Neural progenitor cell (in vitro differentiated cells): Measurements from ENCODE around the gene NCAPG2. TPM values are rescaled to one million over a fixed set of nuclear protein-coding genes. Genes with fewer than 3 reads are reported as not detected.

ENCODE experiments used
- DNase-seq: peaks from one replicate; pipeline ENCODE4 v3.0.0-alpha.2; 2016; ENCODE audit warnings: low spot score
- H2AFZ ChIP-seq: fragments of 200-600 bp; sonication (generic); replicated peaks from 2 replicates; pipeline ENCODE4 v1.6.1; 2016; ENCODE audit warnings: antibody characterized with exemption
- H3F3A ChIP-seq: fragments of 200-600 bp; sonication (generic); 2 replicates; pipeline ENCODE4 v1.6.1; 2016; ENCODE audit warnings: antibody characterized with exemption, low read depth
- H3K27ac ChIP-seq: fragments of 200-600 bp; sonication (generic); 2 replicates; pipeline ENCODE4 v1.5.1; 2016; ENCODE audit warnings: mild to moderate bottlenecking
- H3K27me3 ChIP-seq: fragments of 200-600 bp; sonication (generic); 2 replicates; pipeline ENCODE4 v1.6.1; 2016; ENCODE audit warnings: mild to moderate bottlenecking, moderate library complexity
- H3K36me3 ChIP-seq: fragments of 200-600 bp; sonication (generic); 2 replicates; pipeline ENCODE4 v1.5.1; 2016
- H3K4me1 ChIP-seq: fragments of 200-600 bp; sonication (generic); 2 replicates; pipeline ENCODE4 v1.6.1; 2016; ENCODE audit warnings: mixed run types
- H3K4me2 ChIP-seq: fragments of 200-600 bp; sonication (generic); 2 replicates; pipeline ENCODE4 v1.6.1; 2016
- H3K4me3 ChIP-seq: fragments of 200-600 bp; sonication (generic); 2 replicates; pipeline ENCODE4 v1.5.1; 2016
- H3K79me2 ChIP-seq: fragments of 200-600 bp; sonication (generic); 2 replicates; pipeline ENCODE4 v1.6.1; 2016; ENCODE audit warnings: low read depth
- H3K9ac ChIP-seq: fragments of 200-600 bp; sonication (generic); 2 replicates; pipeline ENCODE4 v1.6.1; 2016
- H3K9me3 ChIP-seq: fragments of 200-600 bp; sonication (generic); 2 replicates; pipeline ENCODE4 v1.5.1; 2016; ENCODE audit warnings: low read depth
- H4K20me1 ChIP-seq: fragments of 200-600 bp; sonication (generic); 2 replicates; pipeline ENCODE4 v1.6.1; 2016; ENCODE audit warnings: low read depth
- H3K27ac Mint-ChIP-seq: 3 replicates; pipeline ENCODE4 v1.8.0; 2021; ENCODE audit warnings: mixed read lengths
- H3K27me3 Mint-ChIP-seq: 2 replicates; pipeline ENCODE4 v1.8.0; 2022; ENCODE audit warnings: low read depth, mild to moderate bottlenecking, inconsistent platforms, moderate library complexity, mixed read lengths; ENCODE audit not compliant: insufficient read depth
- H3K36me3 Mint-ChIP-seq: 3 replicates; pipeline ENCODE4 v1.8.0; 2021; ENCODE audit warnings: mixed read lengths
- H3K4me1 Mint-ChIP-seq: 3 replicates; pipeline ENCODE4 v1.8.0; 2021; ENCODE audit warnings: mixed read lengths
- H3K4me3 Mint-ChIP-seq: 3 replicates; pipeline ENCODE4 v1.8.0; 2021; ENCODE audit warnings: mild to moderate bottlenecking, moderate library complexity, mixed read lengths
- H3K9me3 Mint-ChIP-seq: 3 replicates; pipeline ENCODE4 v1.8.0; 2020; ENCODE audit warnings: mixed read lengths
- EZH2 ChIP-seq: fragments of 200-600 bp; sonication (generic); IDR thresholded peaks from 2 replicates; pipeline ENCODE4 v1.6.1; 2017; ENCODE audit warnings: antibody characterized with exemption, mild to moderate bottlenecking, moderate library complexity
- EZH2phosphoT487 ChIP-seq: fragments of 200-600 bp; sonication (generic); IDR thresholded peaks from 2 replicates; pipeline ENCODE4 v1.6.1; 2017; ENCODE audit warnings: antibody characterized with exemption
- total RNA-seq: library from RNA; depleted of rRNA; stranded (reverse); fragments of >200 nt; gene quantifications from 2 replicates; pipeline ENCODE4 v1.2.3, GENCODE V29; 2015; ENCODE audit warnings: low replicate concordance
- TF ChIP-seq, protein P1 (sequence below): fragments of 200-600 bp; sonication (generic); IDR thresholded peaks from 2 replicates; pipeline ENCODE4 v1.5.1; 2017; ENCODE audit warnings: antibody characterized with exemption, mild to moderate bottlenecking

Gene NCAPG2
- total RNA-seq, 1 donor from 2014 or later, result 89.6 TPM

DNA sequence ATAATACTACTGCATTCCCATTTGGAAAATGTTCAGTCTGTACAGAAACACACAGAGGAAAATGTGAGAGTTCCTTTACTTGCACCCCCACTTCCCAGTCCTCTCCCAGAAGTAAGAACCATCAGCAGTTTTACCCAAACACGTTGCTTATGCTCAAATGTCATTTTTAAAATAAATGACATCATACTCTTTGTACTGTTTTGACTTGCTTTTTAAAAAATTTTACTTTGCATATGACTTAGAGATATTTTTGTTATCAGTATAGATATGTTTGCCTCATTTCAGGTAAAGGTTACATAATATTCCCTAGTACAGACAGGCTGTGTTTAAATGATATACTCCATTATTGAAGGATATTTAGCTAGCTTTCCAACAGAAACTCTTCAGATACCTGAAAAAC lies 103.5 kb downstream of the NCAPG2 start:
- no peaks in the 10 kb centered on the region for H3K4me1 Mint-ChIP-seq
- Histone ChIP-seq H3K4me2 (no peak overlapping the region), H3K27me3 (no peaks in the 10 kb centered on the region), H3K79me2 (no peaks in the 10 kb centered on the region), H3K4me3 (no peak overlapping the region), H3K9me3 (no peaks in the 10 kb centered on the region), H2AFZ (no peak overlapping the region), H3K36me3 (no peaks in the 10 kb centered on the region), H4K20me1 (no peaks in the 10 kb centered on the region), H3F3A (no peaks in the 10 kb centered on the region), H3K4me1 (no peaks in the 10 kb centered on the region), H3K27ac (no peak overlapping the region), H3K9ac (no peak overlapping the region)
- no peak for DNase-seq
- H3K27me3 Mint-ChIP-seq, result peaks cover 1% of the 10 kb centered on the region
- H3K27ac Mint-ChIP-seq, result no peak overlapping the region
- no peaks in the 10 kb centered on the region for H3K9me3 Mint-ChIP-seq
- no peak overlapping the region for H3K4me3 Mint-ChIP-seq
- TF ChIP-seq EZH2 (no peak), EZH2phosphoT487 (no peak)
- TF ChIP-seq, protein P1, sequence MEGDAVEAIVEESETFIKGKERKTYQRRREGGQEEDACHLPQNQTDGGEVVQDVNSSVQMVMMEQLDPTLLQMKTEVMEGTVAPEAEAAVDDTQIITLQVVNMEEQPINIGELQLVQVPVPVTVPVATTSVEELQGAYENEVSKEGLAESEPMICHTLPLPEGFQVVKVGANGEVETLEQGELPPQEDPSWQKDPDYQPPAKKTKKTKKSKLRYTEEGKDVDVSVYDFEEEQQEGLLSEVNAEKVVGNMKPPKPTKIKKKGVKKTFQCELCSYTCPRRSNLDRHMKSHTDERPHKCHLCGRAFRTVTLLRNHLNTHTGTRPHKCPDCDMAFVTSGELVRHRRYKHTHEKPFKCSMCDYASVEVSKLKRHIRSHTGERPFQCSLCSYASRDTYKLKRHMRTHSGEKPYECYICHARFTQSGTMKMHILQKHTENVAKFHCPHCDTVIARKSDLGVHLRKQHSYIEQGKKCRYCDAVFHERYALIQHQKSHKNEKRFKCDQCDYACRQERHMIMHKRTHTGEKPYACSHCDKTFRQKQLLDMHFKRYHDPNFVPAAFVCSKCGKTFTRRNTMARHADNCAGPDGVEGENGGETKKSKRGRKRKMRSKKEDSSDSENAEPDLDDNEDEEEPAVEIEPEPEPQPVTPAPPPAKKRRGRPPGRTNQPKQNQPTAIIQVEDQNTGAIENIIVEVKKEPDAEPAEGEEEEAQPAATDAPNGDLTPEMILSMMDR, result no peak
- no peaks in the 10 kb centered on the region for H3K36me3 Mint-ChIP-seq

DNA sequence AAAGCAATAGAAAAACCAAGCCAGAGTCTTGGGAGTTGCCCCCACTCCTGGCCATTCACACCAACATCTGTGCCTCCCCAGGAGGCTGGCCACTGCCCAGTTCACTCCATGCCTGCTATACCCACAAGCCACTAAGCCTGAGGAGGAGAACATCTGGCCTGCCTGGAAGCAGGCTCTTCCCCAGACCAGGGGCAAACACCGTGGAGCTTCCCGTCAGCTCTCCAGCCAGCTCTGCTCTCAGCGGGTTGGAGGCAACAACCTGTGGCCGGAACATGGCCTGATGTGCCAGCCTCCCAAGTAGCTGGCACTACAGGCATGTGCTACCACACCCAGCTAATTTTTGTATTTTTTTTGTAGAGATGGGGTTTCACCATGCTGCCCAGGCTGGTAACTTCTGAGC lies 107.9 kb downstream of the NCAPG2 start:
- peaks cover 2% of the 10 kb centered on the region for H3K27me3 Mint-ChIP-seq
- H3K4me3 ChIP-seq, result no peak overlapping the region
- peaks cover 1% of the 10 kb centered on the region for H3K9me3 Mint-ChIP-seq
- TF ChIP-seq, protein P1, result no peak
- TF ChIP-seq EZH2phosphoT487 (no peak), EZH2 (no peak)
- no peaks in the 10 kb centered on the region for H3K9me3 ChIP-seq
- H3F3A ChIP-seq, result no peaks in the 10 kb centered on the region
- no peaks in the 10 kb centered on the region for H3K79me2 ChIP-seq
- H3K4me1 ChIP-seq, result no peaks in the 10 kb centered on the region
- no peak overlapping the region for H3K27ac ChIP-seq
- no peaks in the 10 kb centered on the region for H3K4me1 Mint-ChIP-seq
- H2AFZ ChIP-seq, result no peak overlapping the region
- no peaks in the 10 kb centered on the region for H3K36me3 Mint-ChIP-seq
- no peak overlapping the region for H3K4me2 ChIP-seq
- H4K20me1 ChIP-seq, result no peaks in the 10 kb centered on the region
- H3K27me3 ChIP-seq, result peaks cover 15% of the 10 kb centered on the region
- no peak overlapping the region for H3K27ac Mint-ChIP-seq
- H3K9ac ChIP-seq, result no peak overlapping the region
- no peak for DNase-seq
- no peaks in the 10 kb centered on the region for H3K36me3 ChIP-seq
- no peak overlapping the region for H3K4me3 Mint-ChIP-seq

DNA sequence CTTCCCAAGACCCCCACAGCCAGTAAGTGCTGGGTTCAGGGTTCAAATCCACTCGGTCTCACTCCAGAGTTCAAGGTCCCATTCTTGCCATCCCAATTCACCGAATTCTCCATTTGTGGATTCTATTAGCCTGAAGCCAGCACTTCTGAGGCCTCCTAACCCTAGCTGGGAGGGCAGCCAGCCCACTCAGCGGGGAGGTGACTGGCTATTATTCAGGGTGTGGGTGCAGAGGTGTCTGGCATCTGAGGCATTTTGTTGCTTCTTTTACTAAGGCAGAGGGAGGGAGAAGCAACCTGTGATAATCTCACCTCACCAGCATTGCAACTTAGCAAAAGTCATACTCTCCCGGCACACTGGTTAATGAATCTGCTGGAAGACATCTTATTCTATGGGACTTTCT lies 108.3 kb downstream of the NCAPG2 start:
- no peaks in the 10 kb centered on the region for H3K4me1 Mint-ChIP-seq
- peaks cover 2% of the 10 kb centered on the region for H3K27me3 Mint-ChIP-seq
- TF ChIP-seq EZH2phosphoT487 (no peak), EZH2 (no peak)
- TF ChIP-seq, protein P1, result no peak
- H3K36me3 Mint-ChIP-seq, result no peaks in the 10 kb centered on the region
- H2AFZ ChIP-seq, result no peak overlapping the region
- H4K20me1 ChIP-seq, result no peaks in the 10 kb centered on the region
- no peaks in the 10 kb centered on the region for H3K9me3 ChIP-seq
- H3K27ac ChIP-seq, result no peak overlapping the region
- H3K27ac Mint-ChIP-seq, result no peak overlapping the region
- H3F3A ChIP-seq, result no peaks in the 10 kb centered on the region
- peaks cover 19% of the 10 kb centered on the region for H3K27me3 ChIP-seq
- no peak for DNase-seq
- H3K9ac ChIP-seq, result no peak overlapping the region
- H3K4me2 ChIP-seq, result no peak overlapping the region
- no peak overlapping the region for H3K4me3 Mint-ChIP-seq
- H3K79me2 ChIP-seq, result no peaks in the 10 kb centered on the region
- H3K36me3 ChIP-seq, result no peaks in the 10 kb centered on the region
- no peaks in the 10 kb centered on the region for H3K4me1 ChIP-seq
- H3K9me3 Mint-ChIP-seq, result peaks cover 1% of the 10 kb centered on the region
- H3K4me3 ChIP-seq, result no peak overlapping the region

DNA sequence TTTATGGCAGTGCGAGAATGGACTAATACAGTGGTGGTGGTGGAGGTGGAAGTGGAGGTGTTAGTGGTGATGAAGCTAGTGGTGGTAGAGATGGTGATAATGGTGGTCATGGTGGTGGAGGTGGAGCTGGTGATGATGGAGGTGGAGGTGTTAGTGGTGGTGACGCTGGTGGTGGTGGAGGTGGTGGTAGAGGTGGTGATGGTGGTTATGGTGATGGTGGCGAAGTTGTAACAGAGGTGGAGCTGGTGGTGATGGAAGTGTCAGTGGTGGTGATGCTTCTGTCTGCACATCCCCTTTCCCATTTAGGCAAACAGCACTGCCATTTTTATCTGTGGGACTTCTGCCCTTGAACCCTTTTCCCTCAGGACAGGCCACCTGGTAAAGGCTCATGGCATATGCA lies 109.5 kb downstream of the NCAPG2 start:
- H3K36me3 Mint-ChIP-seq, result no peaks in the 10 kb centered on the region
- H2AFZ ChIP-seq, result no peak overlapping the region
- peaks cover 1% of the 10 kb centered on the region for H3K9me3 Mint-ChIP-seq
- H3K4me3 ChIP-seq, result no peak overlapping the region
- H3K4me2 ChIP-seq, result no peak overlapping the region
- no peaks in the 10 kb centered on the region for H3K9me3 ChIP-seq
- peak; percentile 42 for DNase-seq
- no peak overlapping the region for H3K4me3 Mint-ChIP-seq
- H3K9ac ChIP-seq, result no peak overlapping the region
- H3K4me1 ChIP-seq, result no peaks in the 10 kb centered on the region
- H3K27ac ChIP-seq, result no peak overlapping the region
- H3K27me3 ChIP-seq, result peaks cover 29% of the 10 kb centered on the region
- H3K27me3 Mint-ChIP-seq, result peaks cover 6% of the 10 kb centered on the region
- H3K27ac Mint-ChIP-seq, result no peak overlapping the region
- H3K4me1 Mint-ChIP-seq, result no peaks in the 10 kb centered on the region
- H4K20me1 ChIP-seq, result no peaks in the 10 kb centered on the region
- H3K79me2 ChIP-seq, result no peaks in the 10 kb centered on the region
- no peaks in the 10 kb centered on the region for H3K36me3 ChIP-seq
- no peaks in the 10 kb centered on the region for H3F3A ChIP-seq
- TF ChIP-seq EZH2 (no peak), EZH2phosphoT487 (no peak)
- TF ChIP-seq, protein P1, result no peak
